Stimulated activated CD4-positive, alpha-beta T cell treated with anti-CD3 and anti-CD28 coated beads, Interleukin-4, amount 100 ng/mL, for 48 hours (primary cell): ENCODE measurements around the gene C19orf67.

ENCODE experiments used
- DNase-seq, 2 donors: peaks; one replicate each; pipeline ENCODE4 v3.0.0-alpha.2; 2020; ENCODE audit warnings: low read depth in 2 of 2

The C19orf67 gene

DNA sequence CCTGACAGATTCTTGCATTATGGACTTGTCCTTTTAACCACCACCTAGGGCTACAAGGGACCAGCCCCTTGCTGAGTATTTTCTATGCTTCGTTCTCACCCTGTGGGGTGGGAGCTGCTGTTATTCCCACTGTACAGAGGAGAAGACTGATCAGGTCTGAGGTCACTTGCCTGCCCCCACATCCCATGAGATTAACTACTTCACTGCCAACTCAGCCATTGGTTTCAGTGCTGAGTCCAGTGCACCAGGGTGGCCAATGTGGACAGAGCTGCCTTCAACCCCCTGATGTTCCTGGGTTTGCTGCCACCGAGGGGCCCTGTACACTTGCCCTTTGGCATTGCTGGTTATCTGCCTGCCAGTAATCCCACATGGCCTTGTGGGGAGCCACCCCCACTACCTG is 25.1 kb upstream of the C19orf67 start:
- DNase-seq: no peak

DNA sequence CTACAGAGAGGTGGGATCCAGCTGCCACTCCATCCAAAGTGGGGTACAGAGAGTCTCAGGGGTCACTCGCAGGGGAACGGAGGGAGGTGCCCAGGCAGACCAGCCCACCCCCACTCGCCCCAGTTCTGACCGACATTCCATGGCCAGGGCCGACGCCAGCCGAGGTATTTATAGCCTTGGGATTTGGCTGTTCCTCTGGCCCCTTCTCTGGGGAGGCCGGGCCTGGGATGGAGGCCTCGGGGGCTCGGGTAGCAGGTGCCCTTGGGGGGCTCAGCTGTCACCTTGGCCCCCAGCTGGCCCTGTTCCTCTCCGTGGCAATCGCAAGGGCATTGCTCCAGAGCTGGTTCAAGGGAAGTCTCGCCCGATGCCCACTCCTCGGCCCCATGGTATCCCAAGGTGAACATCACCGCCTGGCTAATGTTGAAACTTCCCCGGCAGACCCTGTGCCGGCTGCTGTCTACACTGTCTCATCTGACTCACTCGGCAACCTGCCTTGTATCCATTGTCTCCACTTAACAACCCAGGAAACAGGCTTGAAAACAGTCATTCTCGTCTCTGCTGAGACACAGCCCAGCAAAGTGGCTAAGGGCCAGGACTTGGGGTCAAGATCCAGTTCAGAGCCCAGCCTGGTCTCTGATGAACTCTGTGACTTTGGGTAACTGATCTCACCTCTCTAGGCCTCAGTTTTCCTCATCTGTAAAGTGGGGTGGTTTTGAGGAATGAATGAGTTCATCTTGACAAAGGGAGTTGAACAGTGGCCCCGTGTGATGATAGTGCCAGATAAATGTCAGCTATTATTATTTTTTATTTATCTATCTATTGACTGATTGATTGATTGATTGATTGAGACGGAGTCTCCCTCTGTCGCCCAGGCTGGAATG is 22.2 kb upstream of the C19orf67 start:
- no peak for DNase-seq

DNA sequence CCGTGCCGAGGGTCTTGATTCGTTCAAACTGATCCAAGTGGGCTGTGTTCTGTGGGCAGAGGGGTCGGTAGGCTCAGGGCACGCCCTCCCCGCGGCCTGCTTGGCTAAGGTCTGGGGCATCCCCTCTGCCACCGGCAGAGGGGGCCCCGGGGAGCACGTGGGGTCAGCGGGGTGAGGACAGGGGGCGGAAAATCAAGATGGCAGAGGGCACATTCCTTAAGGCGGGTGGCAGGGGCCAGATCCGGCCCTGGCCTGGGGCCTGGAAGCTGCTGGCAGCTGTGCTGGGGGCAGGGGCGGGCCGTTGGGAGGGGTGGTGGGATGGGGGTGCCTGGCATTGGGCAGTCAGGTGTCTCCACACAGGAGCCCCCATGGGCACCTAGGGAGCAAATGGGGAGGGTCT is 21.3 kb upstream of the C19orf67 start:
- DNase-seq: no peak

DNA sequence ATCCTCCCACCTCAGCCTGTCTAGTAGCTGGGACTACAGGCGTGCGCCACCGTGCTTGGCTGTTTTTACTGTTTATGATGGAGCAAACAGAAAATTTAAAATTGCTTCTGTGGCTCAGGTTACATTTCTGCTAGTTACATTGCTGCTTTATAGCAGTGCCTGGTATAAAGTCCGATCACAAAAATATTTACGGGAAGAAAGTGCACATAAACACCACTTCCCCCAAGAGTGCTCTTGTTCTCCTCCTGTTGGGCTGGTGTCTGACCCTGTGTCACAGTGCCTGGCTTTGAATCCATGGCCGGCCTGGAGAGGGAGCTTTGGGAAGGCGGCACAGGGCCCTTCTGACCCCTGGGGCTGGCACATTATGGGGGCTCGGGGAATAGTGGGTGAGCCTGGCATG is 20.1 kb upstream of the C19orf67 start:
- no peak for DNase-seq

DNA sequence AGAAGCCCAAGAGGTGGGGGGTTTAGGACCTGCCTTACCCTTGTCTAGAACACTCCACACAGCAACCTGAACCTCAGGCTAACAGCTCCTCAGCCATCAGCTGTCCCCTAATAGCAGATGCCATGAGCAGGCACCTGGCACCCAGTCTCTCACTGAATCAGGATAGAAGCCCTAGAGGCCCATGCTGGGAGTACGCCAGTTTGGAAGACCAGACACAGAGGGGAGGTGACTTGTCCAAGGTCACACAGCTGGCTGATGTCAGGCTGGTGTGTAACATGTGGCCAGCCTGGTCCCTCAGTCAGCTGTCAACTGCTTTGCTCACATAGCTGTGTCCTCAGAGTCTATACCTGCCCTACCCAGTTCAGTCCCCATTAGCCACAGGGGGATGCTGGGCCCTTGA is 17.7 kb upstream of the C19orf67 start:
- no peak for DNase-seq

DNA sequence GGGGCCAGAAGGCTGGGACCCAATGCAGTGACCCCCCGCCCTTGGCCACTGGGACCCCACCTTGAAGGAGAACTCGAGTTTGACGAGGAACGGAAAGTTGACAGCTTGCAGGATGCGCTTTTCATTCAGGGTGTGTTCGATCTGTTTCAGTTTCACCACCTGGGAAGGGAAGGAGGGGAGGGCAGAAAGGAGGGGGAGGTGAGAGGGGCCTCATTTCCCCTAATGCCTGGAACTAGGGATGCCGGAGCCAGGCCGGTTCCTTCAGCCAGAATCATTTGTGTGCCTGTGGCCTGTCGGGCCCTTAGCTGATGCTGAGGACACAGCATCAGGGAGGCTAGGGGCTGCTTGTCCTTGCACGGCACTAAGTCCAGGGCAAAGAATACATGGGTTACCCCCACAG is 17.2 kb upstream of the C19orf67 start:
- no peak for DNase-seq

DNA sequence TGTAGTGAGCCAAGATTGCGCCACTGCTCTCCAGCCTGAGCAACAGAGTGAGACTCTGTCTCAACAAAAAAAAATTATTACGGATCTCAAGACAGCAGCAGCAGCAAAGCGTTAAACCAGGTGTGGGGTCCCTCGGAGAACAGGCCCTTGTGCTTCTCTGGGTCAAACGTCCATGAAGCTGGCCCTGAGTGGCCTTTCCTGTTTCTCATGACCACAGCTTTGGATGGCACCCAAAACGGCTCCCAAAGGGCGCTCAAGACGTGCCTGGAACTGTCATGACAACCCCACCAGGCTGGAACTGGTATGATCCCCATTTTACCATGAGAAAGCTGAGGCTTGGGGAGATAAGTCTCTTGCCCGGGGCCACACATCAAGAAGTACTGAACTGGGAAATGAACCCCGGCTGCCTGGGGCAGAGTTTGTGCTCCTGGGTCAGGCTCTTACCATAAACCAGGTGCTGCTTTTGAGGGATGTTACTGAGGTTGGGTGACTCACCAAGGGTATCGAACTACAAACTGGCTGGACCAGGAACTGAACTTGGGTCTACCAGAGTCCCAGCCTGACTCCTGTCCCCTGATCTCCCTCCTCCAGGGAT is 16.6 kb upstream of the C19orf67 start:
- no peak for DNase-seq

DNA sequence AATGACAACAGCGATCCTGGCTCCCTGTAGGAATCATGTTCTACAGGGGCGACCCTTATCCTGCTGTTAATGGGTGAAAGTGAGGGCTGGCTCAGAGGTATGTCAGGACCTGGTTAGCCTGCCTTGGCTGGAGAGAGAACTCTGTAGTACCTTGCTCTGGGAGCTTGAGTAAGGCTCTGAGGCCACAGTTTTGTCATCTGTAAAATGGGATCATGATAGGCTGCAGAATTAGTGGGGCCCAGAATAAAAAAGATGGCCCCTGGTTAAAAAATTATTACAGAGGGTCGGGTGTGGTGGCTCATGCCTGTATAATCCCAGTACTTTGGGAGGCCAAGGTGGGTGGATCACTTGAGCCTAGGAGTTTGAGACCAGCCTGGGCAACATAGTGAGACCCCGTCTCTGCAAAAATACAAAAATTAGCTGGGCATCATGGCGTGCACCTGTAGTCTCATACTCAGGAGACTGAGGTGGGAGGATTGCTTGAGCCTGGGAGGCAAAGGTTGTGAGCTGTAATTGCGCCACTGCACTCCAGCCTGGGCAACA is 15.5 kb upstream of the C19orf67 start:
- DNase-seq: no peak

DNA sequence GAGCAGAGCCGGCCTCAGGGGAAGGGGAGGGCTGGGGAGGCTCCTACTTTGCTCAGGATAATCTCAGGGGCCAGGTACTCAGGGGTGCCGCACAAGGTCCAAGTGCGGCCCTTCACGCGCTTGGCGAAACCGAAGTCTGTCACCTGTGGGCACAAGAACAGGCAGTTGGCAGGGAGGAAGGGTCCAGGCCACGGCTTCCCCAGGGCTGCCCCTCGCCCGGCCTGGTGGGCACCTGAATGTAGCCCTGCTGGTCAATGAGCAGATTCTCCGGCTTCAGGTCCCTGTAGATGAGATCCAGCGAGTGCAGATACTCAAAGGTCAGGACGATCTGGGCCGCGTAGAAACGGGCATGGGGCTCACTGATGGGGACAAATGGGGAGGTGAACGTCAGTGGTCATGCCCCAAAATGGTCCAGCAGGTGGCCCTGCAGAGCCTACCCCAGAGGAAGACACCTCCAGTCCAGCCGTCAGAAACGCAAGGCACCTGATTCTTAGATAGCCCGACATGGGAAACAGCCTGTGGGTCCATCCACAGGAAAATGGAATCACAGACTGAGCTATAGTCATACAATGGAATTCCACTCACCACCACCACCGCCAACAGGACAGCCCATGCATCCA is 12.1 kb upstream of the C19orf67 start:
- no peak for DNase-seq

DNA sequence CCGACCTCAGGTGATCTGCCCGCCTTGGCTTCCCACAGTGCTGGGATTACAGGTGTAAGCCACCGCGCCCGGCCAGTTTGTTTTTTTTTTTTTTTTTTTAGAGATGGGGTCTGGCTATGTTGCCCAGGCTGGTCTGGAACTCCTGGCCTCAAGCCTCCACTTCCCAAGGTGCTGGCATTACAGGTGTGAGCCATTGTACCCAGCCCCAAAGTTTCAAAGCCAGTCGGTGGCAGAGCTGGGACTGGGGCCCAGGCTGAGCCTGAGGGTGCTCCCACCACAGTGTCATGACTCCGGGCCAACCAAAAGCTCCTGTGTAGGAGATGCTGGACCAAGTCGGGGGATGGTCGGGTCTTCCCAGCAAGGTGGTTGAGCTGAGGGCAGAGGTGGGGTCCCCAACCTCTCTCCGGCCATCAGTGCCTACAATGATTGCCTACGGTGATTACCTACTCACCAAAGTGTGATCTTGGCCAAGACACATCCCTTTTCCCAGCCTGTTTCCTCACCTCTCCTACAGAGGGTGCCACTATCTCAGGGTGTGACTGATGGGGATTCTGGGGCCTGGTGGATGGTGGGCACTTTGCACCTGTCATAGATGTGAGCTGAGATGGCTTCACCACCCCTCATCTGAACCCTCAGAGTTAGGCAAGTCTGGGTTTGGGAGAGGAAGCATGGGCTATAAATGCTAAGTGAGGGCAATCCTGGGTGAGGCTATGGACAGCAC is 10.8 kb upstream of the C19orf67 start:
- DNase-seq: no peak

DNA sequence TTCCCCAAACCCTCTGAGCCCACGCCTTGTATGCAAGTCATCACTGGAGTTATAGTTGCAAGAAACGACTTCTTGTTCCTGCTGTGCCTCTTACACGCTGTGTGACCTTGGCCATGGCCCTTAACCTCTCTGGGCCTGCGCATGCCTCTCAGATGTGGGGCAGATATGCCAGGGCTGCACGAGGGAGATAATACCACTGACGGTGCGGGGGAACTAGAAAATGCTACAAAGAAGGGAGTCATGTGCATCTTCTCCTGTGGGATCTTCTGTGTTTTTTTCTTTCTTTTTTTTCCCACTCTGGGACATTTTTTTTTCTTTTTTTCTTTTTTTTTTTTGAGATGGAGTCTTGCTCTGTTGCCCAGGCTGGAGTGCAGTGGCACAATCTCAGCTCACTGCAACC is 9.3 kb upstream of the C19orf67 start:
- no peak for DNase-seq

DNA sequence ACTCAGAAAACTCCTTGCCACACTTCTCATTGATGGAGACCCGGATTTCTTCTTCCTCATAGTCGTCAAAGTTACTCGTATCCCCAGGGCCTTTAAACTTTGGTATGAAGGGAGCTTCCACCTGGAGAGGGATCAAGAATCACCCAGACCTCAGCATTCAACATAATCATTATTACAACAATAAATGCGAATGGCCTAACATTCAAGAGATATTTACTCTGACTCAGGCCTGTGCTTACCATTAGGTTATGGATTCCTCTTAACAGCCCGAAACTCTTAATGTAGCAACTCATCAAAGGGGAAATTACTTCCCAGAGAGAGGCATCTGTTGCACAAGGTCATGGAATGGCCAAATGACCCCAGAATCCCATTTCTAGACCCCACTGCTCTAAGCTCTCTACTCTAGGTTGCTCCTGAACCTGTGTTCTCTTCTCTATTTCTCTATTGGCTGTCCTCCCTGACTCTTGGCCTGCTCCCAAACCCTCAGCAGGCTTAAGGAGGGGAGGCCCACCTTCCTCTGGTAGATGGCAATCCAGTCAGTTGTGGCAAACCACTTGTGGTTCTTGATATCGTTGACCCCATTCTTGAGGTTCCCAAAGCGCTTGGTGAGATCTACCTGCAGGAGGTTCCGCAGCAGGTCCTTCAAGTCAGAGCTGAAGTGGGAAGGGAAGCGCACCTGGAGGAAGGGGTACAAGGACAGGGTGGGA is 7.7 kb upstream of the C19orf67 start:
- no peak for DNase-seq

DNA sequence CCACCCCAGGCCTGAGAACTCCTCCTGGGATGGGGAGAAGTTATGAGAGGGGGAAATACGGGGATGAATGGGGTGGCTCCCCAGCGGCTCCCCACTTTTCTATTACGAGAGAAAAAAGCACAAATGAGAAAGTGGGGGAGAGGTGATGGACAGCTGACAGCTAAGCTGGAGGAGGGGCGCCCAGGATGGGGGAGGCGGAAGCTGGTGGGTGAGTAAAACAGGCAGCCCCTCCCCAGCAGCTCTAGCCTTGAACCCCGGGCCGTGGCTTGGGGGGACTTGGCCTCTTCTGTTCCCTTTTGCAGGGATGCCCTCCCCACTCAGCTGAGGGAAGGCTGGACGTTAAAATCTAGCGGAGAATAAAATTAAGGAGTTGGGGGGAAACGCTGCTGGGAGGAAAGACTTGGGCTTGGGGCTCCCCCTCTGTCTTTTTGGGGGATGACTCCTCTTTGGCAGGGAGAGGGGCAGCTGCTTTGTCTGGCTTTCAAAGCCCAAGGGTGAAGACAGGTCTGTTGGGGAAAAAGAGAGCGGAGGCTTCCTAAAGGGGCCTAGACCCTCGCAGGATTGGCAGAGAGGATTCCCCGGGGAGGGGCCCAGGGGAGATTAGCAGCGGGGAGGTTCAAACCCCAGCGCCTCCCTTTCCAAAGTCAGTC is 6.4 kb upstream of the C19orf67 start:
- no peak for DNase-seq

DNA sequence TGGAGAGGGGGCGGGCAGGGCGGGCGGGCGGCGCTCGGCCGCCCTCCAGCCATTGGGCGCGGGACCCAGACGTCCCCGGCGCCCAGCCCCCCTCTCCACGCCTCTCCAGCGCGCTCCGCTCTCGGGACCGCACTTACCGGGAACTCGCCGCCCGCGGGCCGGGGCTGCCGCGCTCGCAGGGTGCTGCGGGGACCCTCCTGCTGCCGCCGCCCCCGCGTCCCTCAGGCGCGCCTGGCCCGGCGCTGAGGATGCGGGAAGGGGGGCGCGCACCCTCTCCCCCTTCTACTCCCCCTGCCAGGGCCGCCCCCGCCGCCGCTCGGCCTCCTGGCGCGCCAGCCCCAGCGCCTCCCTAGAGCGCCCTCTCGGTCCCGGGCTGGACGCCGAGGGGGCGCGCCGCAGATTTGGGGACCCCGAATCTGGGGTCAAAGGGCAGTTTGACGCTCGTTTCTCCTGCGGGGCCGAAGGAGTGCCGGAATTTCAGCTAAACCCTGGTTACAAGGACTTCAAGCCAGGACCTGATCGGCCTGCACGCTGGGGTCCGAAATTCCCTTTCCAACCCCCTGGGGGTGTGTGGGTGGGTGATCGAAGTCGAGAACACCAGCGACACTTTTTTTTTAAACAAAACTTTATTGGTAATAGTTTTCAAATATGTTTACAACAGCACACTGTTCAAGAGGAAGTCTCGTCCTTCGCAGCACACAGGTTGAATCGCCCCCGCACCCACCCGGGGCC is 5.7 kb upstream of the C19orf67 start:
- DNase-seq: peak in 1 of 2 donors; percentile 68

DNA sequence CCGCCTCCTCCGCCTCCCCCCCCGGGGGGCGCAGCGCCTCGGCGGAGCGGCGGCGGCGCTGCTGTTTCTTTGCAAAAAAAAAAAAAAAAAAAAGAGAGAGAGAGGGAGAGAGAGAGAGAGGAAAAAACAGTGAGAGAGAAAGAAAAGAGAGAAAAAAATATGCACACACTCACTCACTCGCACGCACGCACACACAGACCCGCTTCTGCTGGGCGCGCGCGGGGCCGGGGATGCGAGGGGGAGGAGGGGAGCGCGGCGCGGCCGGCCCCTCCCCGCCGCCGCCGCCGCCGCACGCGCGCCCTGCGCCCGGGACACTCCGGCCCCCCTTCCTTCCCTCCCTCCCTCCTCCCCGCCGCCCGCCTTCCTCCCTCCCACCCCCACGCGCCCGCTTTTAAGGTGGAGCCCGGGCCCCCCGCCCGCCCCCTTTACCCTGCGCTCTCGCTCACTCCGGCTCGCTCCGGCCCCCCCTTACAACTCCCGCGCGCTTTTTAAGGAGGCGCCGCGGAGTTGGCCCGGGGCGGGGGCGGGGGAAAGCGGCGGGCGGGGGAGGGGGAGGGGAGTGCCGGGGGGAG is 5.0 kb upstream of the C19orf67 start, which contains the start of gene SAMD1:
TSS of gene SAMD1 (minus strand) at position 243 of the 572 bp plus-strand sequence.
- peak; percentile 71 to 80 for DNase-seq

DNA sequence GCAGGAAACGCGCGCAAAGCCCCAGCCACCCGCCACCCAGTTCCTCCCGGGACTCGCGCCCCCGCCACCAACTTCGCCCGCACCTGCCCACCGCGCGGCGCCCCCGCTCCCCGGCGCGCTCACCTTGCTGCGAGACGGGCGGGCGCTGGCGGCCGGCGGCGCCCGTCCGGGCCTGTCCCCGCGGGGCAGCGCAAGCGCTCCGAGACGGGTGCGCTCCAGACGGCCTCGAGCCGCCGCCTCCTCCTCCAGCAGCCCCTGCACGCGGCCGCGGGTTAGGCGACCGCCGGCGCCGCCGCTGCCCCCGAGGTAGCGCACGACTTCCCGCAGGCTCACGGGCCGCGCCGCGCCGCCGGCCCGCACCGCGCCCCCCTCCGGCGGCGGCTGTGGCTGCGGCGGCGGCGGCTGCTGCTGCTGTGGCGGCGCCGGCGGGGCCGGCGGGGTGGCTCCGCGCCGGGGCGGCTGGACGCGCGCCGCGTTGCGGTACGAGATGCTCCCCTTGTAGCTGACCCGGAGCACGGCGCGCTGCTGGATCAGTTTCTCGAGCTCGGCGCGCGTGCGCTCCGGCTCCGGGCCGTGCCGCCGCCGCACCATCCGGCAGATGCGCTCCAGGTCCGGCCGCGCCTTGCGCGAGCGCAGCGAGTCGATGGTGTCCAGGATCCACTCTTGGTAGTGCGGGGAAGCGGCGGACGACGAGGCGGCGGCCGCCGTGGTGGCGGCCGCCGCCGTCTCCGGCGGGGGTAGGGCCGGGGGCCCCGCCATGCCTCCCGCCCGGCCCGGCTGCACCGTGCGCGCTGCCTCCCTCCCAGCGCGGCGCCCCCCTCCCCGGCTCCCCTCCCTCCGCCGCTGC is 4.3 kb upstream of the C19orf67 start:
- no peak for DNase-seq

DNA sequence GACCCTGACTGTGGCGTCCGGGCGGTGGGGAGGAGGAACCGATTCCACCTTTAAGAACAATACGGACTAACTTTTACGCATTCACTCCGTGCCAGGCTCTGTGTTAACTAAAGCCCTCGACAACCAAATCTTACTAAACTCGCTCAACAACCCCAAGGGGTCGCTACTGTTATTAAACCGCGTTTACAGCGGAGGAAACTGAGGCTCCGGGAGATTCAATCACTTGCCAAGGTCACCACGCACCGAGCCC is 3.8 kb upstream of the C19orf67 start:
- DNase-seq: no peak

DNA sequence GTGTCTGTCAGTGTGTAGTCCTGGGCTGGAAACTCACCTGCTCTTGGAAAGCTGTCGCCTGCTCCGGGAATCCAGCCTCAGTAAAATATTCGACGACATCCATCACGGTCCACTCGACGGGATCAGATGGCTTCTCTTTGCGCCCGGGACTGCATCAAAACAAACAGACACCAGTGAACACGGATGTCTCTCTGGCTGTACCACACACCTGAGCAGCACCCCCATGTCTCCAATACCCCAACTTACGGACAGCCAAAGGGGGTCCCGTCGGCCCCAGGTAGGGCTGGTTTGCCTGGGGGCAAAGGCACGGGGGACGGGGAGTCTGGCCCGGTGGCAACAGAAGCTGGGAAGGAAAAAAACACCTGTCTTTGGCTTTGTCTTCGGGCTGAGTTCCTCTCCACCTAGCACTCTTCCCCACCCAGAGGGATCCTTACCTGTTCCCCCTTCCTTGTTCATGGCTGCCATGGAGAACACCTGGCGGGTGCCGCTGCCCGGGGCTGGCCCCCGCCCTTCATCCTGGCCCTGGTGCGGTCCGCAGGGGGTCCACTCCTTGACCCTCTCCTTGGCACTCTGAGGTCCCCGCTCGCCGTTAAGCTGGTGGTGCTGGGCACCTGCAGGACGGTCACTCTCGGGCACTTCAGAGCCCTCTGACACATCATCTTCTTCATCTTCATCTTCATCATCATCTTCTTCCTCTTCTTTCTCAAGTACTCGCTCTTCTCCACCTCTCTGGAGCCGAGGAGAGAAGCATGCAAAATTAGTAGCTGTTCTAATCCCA is 3.2 kb upstream of the C19orf67 start:
- no peak for DNase-seq
